T-helper 17 cell (primary cell): ENCODE measurements around the gene SERP2. TPM values are rescaled to one million over a fixed set of nuclear protein-coding genes. Genes with fewer than 3 reads are reported as not detected.

Source experiments
- ATAC-seq: fragments of 150-1000 bp; cut with Tn5 transposase; 2 replicates; pipeline ENCODE4 v1.10.0; 2021; ENCODE audit warnings: mild to moderate bottlenecking, moderate library complexity
- DNase-seq, 3 donors: peaks; one replicate each; pipeline versions ENCODE4 v3.0.0 to v3.0.0-alpha.2; 2020 to 2021
- H3K9me3 ChIP-seq: one replicate; pipeline ENCODE4 v1.7.0; 2013; ENCODE audit warnings: low read length, mild to moderate bottlenecking; ENCODE audit not compliant: control insufficient read depth, poor library complexity, severe bottlenecking
- H3K27ac Mint-ChIP-seq: one replicate; pipeline ENCODE4 v1.8.0; 2022; ENCODE audit warnings: mild to moderate bottlenecking, moderate library complexity, mixed read lengths
- H3K27me3 Mint-ChIP-seq: one replicate; pipeline ENCODE4 v1.8.0; 2022; ENCODE audit warnings: mixed read lengths
- H3K36me3 Mint-ChIP-seq: one replicate; pipeline ENCODE4 v1.8.0; 2022; ENCODE audit warnings: low read depth, mixed read lengths
- H3K4me1 Mint-ChIP-seq: one replicate; pipeline ENCODE4 v1.8.0; 2022; ENCODE audit warnings: mild to moderate bottlenecking, mixed read lengths
- H3K4me3 Mint-ChIP-seq: one replicate; pipeline ENCODE4 v1.8.0; 2022; ENCODE audit warnings: mild to moderate bottlenecking, moderate library complexity, mixed read lengths
- total RNA-seq, 4 donors: library from RNA in 2 of 4; stranded (reverse) in 2 of 4; gene quantifications; one replicate each; pipeline ENCODE4 v1.2.3 and lab custom pipeline; 2022 to 2026

SERP2 gene
- total RNA-seq, 2 donors from 2014 or later: not detected

DNA sequence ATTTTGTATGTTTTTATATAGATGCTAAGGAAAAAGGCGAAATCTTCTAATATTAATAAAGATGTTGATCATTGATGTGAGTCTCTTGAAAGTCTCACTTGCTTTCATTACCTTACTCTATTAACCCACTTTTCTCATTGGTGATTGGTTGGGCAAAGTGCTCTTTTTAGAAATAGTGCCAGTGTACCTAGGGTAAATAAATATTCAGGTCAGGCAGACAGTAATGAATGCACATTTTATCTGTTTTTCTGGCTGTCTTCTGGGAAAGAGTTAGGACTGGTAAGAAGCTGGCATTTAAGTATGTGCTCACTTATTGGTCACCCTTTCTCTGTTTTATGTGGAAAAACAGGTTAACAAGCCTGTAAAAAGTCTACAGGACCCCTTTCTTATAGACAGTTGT, 11.2 kb downstream of the SERP2 start:
- DNase-seq (no peak), ATAC-seq (no peak)
- peaks cover 8% of the 10 kb centered on the region for H3K36me3 Mint-ChIP-seq
- no peak overlapping the region for H3K4me3 Mint-ChIP-seq
- H3K4me1 Mint-ChIP-seq: no peaks in the 10 kb centered on the region
- no peak overlapping the region for H3K27ac Mint-ChIP-seq
- no peaks in the 10 kb centered on the region for H3K9me3 ChIP-seq
- H3K27me3 Mint-ChIP-seq: peaks cover 28% of the 10 kb centered on the region

- H3K27ac Mint-ChIP-seq: no peak overlapping the region
- no peak for ATAC-seq
- H3K27me3 Mint-ChIP-seq: peaks cover 24% of the 10 kb centered on the region
- peaks cover 8% of the 10 kb centered on the region for H3K36me3 Mint-ChIP-seq
- H3K4me3 Mint-ChIP-seq: no peak overlapping the region
- H3K4me1 Mint-ChIP-seq: no peaks in the 10 kb centered on the region
- H3K9me3 ChIP-seq: no peaks in the 10 kb centered on the region
- no peak for DNase-seq
Measured at GRCh38 chr13:44385401-44385800, 11.8 kb downstream of the SERP2 start.

DNA sequence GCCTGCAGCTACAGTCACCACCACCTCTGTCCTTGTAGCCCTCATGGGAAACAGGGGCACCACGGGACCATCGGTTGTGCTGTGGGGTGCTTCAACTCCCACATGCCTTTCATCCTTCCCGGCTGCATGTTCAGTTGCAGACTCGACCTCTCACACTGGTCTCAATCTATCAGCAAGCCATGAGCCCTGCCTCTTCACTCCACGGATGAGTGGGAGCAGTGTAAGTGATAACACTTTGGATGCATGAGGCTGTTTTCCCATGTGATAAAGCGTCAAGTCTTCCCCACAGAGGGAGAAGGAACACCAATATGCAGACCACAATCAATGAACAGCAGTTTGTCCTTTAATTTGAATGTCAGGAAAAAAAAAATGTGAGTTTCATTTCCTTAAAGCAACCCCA, 12.2 kb downstream of the SERP2 start:
- no peaks in the 10 kb centered on the region for H3K4me1 Mint-ChIP-seq
- peaks cover 8% of the 10 kb centered on the region for H3K36me3 Mint-ChIP-seq
- peaks cover 24% of the 10 kb centered on the region for H3K27me3 Mint-ChIP-seq
- ATAC-seq (no peak), DNase-seq (no peak)
- no peak overlapping the region for H3K27ac Mint-ChIP-seq
- no peaks in the 10 kb centered on the region for H3K9me3 ChIP-seq
- H3K4me3 Mint-ChIP-seq: no peak overlapping the region

DNA sequence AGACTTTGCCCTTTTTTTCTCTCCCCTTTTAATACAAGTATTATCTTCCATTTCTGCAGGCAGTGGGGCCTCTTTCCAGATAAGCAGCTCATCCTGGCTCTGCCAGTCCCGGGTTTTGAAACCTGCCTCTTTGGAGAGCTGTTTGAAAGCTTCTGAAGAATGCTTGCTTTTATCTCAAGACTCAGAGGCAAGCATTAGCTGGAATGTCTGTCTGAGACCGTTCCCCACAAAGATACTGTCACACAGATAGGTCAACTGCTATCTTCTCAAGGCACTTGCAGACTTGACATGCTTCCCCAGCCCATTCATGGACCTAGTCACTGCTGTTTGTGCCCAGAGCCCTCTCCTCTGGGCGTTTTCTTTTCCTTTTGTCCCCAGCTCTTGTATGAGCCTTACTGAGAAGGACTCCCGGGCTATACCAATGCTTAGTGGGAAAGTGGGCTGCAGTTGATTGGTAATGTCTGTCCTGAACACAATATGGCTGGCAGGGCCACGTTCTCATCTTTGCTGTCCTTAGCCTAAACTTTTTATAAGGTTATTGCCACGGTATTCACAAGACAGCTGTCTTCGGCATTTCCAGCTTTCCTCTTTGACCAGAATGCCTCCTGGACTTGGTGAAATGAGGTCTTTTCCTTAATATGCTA, 13.4 kb downstream of the SERP2 start:
- DNase-seq: no peak
- no peaks in the 10 kb centered on the region for H3K9me3 ChIP-seq
- peaks cover 32% of the 10 kb centered on the region for H3K27me3 Mint-ChIP-seq
- no peak overlapping the region for H3K27ac Mint-ChIP-seq
- no peaks in the 10 kb centered on the region for H3K4me1 Mint-ChIP-seq
- peaks cover 6% of the 10 kb centered on the region for H3K36me3 Mint-ChIP-seq
- no peak overlapping the region for H3K4me3 Mint-ChIP-seq
- ATAC-seq: no peak

DNA sequence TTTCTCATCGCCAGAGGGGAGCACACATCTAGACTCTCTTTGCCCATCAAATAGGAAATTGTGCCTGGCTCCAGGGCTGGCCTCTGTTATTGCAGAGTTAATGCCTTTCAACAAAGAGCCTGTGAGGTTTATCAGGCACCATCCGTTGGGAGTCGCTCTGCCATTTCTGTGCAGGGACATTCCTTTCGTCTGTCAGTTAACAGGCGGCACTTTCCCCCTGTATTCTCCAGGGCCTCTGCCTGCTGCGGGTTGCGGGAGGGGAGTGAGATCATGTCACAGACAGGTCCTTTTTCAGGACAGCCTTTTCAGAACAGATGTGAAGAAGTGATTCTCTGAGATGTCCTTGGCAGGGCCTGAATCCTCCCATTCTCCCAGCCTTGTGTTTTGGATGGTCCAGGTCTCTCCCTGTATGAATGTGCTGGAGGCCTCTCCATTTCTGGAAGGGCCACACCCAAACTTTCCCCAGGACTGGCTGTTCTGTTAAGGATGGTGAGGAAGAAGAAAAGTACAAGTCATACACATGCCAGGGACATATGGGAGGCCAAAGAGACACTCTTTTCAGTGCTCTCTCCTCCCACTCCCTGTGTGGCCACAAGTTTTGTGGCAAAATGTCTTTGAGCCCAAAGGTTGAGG, 14.9 kb downstream of the SERP2 start:
- ATAC-seq (no peak), DNase-seq (no peak)
- Mint-ChIP-seq H3K27ac (no peak overlapping the region), H3K4me3 (no peak overlapping the region), H3K27me3 (peaks cover 47% of the 10 kb centered on the region), H3K36me3 (peaks cover 6% of the 10 kb centered on the region), H3K4me1 (peaks cover 2% of the 10 kb centered on the region)
- H3K9me3 ChIP-seq: no peaks in the 10 kb centered on the region

GRCh38 chr13:44389060-44389666, 15.5 kb downstream of the SERP2 start:
- no peaks in the 10 kb centered on the region for H3K9me3 ChIP-seq
- H3K4me1 Mint-ChIP-seq: peaks cover 2% of the 10 kb centered on the region
- no peak overlapping the region for H3K4me3 Mint-ChIP-seq
- H3K27ac Mint-ChIP-seq: no peak overlapping the region
- H3K36me3 Mint-ChIP-seq: peaks cover 4% of the 10 kb centered on the region
- no peak for DNase-seq
- no peak for ATAC-seq
- H3K27me3 Mint-ChIP-seq: peaks cover 46% of the 10 kb centered on the region

DNA sequence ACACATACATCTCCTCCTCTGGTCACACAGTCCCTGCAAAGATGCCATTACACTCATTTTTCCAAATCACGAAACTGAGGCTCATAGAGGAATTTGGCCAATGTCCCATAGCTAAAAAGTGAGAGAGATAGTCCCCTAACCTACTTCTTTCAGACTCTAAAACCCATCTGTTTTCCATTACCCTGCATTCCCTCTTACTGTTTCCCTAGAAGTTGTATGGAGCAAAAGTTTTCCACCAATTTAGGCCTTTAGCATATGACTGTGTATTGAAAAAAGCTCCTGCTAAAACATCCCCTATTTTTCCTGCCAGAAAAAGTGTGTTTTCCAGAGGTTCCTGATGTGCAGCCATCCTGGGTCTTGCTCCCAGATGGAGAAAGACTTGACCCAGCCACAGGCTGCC, 16.3 kb downstream of the SERP2 start:
- no peak for ATAC-seq
- Mint-ChIP-seq H3K4me1 (peaks cover 2% of the 10 kb centered on the region), H3K27me3 (peaks cover 44% of the 10 kb centered on the region), H3K27ac (no peak overlapping the region), H3K4me3 (no peak overlapping the region), H3K36me3 (peaks cover 2% of the 10 kb centered on the region)
- no peaks in the 10 kb centered on the region for H3K9me3 ChIP-seq
- DNase-seq: no peak

- Mint-ChIP-seq H3K27ac (no peak overlapping the region), H3K36me3 (no peaks in the 10 kb centered on the region), H3K4me3 (no peak overlapping the region), H3K4me1 (peaks cover 2% of the 10 kb centered on the region), H3K27me3 (peaks cover 65% of the 10 kb centered on the region)
- no peaks in the 10 kb centered on the region for H3K9me3 ChIP-seq
- ATAC-seq: no peak
- no peak for DNase-seq
Measured at GRCh38 chr13:44393391-44393790, 19.8 kb downstream of the SERP2 start.

DNA sequence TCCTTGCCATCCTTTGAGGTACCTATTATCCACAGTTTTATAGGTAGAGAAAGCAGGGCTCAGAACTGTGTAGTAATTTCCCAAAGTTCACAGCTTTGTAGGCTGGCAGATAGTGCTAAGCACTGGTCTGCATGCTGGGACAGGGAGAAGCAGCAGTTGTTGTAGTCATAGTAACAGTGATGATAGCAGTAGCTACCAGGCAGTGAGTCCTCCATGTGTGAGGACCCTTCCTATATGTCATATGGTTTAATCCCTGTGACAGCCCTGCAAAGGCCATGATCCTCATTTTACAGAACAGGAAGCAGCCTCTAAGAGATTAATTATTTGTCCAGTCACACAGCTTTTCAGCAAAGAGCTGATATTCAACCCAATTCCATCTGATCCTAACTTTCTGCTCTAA, 21.0 kb downstream of the SERP2 start:
- Mint-ChIP-seq H3K4me1 (peaks cover 2% of the 10 kb centered on the region), H3K4me3 (no peak overlapping the region), H3K27me3 (peaks cover 67% of the 10 kb centered on the region), H3K36me3 (no peaks in the 10 kb centered on the region), H3K27ac (no peak overlapping the region)
- no peak for ATAC-seq
- no peak for DNase-seq
- no peaks in the 10 kb centered on the region for H3K9me3 ChIP-seq

GRCh38 chr13:44395976-44396694, 22.5 kb downstream of the SERP2 start:
- H3K36me3 Mint-ChIP-seq: no peaks in the 10 kb centered on the region
- peaks cover 2% of the 10 kb centered on the region for H3K4me1 Mint-ChIP-seq
- H3K27ac Mint-ChIP-seq: no peak overlapping the region
- peaks cover 61% of the 10 kb centered on the region for H3K27me3 Mint-ChIP-seq
- no peaks in the 10 kb centered on the region for H3K9me3 ChIP-seq
- ATAC-seq: no peak
- H3K4me3 Mint-ChIP-seq: no peak overlapping the region
- no peak for DNase-seq

DNA sequence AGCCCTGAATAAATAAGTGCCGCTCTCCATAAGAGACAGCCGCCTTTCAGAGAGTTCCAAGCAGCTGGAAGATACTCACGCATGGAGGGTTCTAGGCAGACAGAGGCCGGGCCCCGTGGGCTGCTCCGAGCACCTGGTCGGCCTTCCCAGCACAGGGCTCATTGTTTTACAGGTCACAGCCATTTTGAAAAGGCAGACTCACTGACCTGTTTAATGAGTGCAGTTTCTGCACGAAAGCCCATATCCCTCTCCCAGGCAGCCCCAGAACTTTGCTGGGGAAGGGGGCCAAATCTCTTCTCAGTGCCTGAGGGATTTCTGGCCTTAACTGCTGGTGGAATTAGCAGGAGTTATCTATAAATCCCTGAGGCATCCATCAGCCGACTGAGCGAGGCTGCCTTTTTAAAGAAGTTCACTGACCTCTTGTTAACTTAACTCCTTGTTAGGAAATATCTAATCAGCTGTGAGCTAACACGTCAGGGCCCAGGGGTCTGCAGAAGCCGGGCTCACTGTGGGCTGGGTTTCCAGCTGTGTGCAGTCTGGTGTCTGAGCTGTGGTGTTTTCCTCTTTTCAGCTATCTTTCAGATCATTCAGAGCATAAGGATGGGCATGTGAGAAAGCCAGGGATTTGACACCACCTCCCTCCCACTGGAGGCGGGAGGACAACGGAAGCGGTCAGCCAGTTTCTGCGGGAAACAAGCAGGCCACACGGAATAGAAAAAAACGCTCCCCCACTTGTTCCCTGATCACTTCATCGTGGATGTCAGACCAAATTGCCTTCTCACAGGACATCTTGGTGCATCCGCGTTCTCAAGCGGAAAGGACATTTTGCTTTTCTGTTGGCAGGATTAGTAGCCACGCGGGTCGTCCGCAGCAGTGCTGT, 23.3 kb downstream of the SERP2 start:
- no peak for ATAC-seq

DNA sequence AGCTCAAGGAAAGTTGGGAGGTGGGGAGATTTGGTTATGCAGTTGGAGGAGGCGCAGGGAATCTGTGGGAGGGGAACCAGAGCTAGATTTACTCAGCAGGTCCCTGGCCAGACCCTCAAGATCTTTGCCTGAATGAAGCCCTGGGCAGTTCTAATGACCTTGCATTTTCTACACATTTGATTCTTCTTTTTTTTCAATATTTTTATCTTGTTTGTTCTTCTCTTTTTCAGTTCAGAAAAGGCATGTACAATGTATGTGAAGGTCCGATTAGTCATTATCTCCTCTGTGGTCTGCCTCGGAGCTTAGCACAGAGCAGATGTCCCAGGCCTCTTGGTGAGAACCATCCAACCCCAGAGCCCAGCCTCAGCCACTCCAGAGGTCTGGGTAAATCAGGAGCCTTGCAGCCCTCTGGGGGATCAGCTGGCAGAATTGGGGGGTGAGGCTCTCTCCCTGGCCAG, 24.2 kb downstream of the SERP2 start:
- Mint-ChIP-seq H3K4me3 (no peak overlapping the region), H3K36me3 (no peaks in the 10 kb centered on the region), H3K4me1 (peaks cover 2% of the 10 kb centered on the region), H3K27me3 (peaks cover 52% of the 10 kb centered on the region), H3K27ac (no peak overlapping the region)
- no peak for ATAC-seq
- DNase-seq: no peak
- no peaks in the 10 kb centered on the region for H3K9me3 ChIP-seq

More for the DNA sequence above, 23.3 kb downstream of the SERP2 start:
- H3K9me3 ChIP-seq: no peaks in the 10 kb centered on the region
- H3K36me3 Mint-ChIP-seq: no peaks in the 10 kb centered on the region
- peaks cover 56% of the 10 kb centered on the region for H3K27me3 Mint-ChIP-seq
- peaks cover 2% of the 10 kb centered on the region for H3K4me1 Mint-ChIP-seq
- no peak overlapping the region for H3K27ac Mint-ChIP-seq
- no peak for DNase-seq
- no peak overlapping the region for H3K4me3 Mint-ChIP-seq
